ENCODE measurements around the gene INO80C.

DNA sequence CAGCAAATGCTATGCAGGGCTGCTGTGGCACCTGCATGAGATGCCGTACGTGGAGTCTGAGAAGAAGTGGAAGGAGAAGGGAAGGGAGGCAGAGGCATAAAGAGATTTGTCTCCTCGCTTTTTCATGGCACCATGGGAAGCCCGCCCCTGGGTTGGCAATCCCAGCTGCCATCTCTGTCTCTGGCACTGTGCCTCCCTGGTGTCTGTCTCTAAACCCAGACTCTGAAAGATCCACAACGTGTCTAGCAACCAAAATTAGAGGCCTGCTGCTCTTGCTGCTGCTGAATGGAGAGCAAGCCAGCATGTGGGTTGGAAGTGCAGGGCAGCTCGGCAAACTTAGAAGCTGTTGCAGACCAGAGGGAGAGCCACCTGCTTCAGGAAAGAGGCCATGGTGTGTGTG lies 53.1 kb downstream of the INO80C start:
- TF ChIP-seq, protein P1, sequence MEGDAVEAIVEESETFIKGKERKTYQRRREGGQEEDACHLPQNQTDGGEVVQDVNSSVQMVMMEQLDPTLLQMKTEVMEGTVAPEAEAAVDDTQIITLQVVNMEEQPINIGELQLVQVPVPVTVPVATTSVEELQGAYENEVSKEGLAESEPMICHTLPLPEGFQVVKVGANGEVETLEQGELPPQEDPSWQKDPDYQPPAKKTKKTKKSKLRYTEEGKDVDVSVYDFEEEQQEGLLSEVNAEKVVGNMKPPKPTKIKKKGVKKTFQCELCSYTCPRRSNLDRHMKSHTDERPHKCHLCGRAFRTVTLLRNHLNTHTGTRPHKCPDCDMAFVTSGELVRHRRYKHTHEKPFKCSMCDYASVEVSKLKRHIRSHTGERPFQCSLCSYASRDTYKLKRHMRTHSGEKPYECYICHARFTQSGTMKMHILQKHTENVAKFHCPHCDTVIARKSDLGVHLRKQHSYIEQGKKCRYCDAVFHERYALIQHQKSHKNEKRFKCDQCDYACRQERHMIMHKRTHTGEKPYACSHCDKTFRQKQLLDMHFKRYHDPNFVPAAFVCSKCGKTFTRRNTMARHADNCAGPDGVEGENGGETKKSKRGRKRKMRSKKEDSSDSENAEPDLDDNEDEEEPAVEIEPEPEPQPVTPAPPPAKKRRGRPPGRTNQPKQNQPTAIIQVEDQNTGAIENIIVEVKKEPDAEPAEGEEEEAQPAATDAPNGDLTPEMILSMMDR (IDR thresholded peaks at IDR 0.05; ENCODE audit: low read depth, low read length, poor library complexity, severe bottlenecking) = no peak
- TF ChIP-seq EZH2phosphoT487 (IDR thresholded peaks at IDR 0.05; ENCODE audit: borderline replicate concordance, low read length) = no peak
